GM12864 (cell line): Measurements from ENCODE around the gene CERS1.

Experiments
- DNase-seq: peaks from one replicate; pipeline ENCODE4 v3.0.0-alpha.2; 2011; ENCODE audit warnings: low read depth
- H3K4me3 ChIP-seq: 2 replicates; pipeline ENCODE4 v1.5.1; 2011; ENCODE audit warnings: mild to moderate bottlenecking, low read depth, low read length, control low read depth
- CTCF ChIP-seq: IDR thresholded peaks from 2 replicates; pipeline ENCODE4 v1.5.1; 2011; ENCODE audit warnings: low read depth, mild to moderate bottlenecking, moderate library complexity, low read length, control low read depth, inconsistent platforms; ENCODE audit errors: missing control alignments

CERS1 gene

GRCh38 chr19:18928018-18928805 lies 32.3 kb upstream of the CERS1 start:
- DNase-seq, result no peak
- no peak for TF ChIP-seq CTCF
- H3K4me3 ChIP-seq, result no peak overlapping the region

GRCh38 chr19:18924684-18925213 lies 28.8 kb upstream of the CERS1 start:
- TF ChIP-seq CTCF, result no peak
- H3K4me3 ChIP-seq, result no peak overlapping the region
- DNase-seq, result no peak

GRCh38 chr19:18922228-18922985 lies 26.4 kb upstream of the CERS1 start:
- DNase-seq, result no peak
- TF ChIP-seq CTCF, result no peak
- H3K4me3 ChIP-seq, result no peak overlapping the region

- TF ChIP-seq CTCF, result no peak
- DNase-seq, result no peak
- no peak overlapping the region for H3K4me3 ChIP-seq
These were observed 25.6 kb upstream of the CERS1 start for GRCh38 chr19:18921593-18921992.

GRCh38 chr19:18920400-18920799 lies 24.4 kb upstream of the CERS1 start:
- H3K4me3 ChIP-seq, result peak overlapping the region; percentile 97
- TF ChIP-seq CTCF, result no peak
- DNase-seq, result no peak

- no peak for TF ChIP-seq CTCF
- H3K4me3 ChIP-seq, result peak overlapping the region; percentile 97
- no peak for DNase-seq
These were observed 23.9 kb upstream of the CERS1 start for GRCh38 chr19:18919900-18920214.
